ENCODE results near the gene FZR1. TPM values are rescaled to one million over a fixed set of nuclear protein-coding genes. Genes with fewer than 3 reads are reported as not detected.

FZR1 gene
- total and polyA plus RNA-seq, 9 of the 15 experiments (the other 6 are each of a cell fraction or from before 2014, with no cell fraction given): 0.18 to 48.0 (median 22.2) TPM

- no peak overlapping the region for H2AFZ ChIP-seq (ENCODE audit: low read depth, low read length)
- peak in 1 of 4 experiments; percentile 38 for DNase-seq (ENCODE audit: extremely low read depth in 1 of 4, low spot score in 3 of 4)
- no peak overlapping the region; the same call in 2 of the 3 replicates for H3K27ac ChIP-seq (ENCODE audit: extremely low read depth, low read depth, low read length)
- peak; percentile 19 for FAIRE-seq
- peak overlapping the region in 1 of 2 experiments; percentile 74; a peak in 2 of 4 replicates for H3K9ac ChIP-seq (ENCODE audit: insufficient read depth in 1 of 2, low read depth in 2 of 2, low read length in 2 of 2)
- 0 out of 2 replicates have a peak, but pooled peaks cover 5% of the 10 kb centered on the region for H4K20me1 ChIP-seq (replicated peaks; ENCODE audit: control insufficient read depth, insufficient read depth, low read length)
- in situ Hi-C loops (cut with MboI): no loop called here
- POLR2A ChIA-PET: interaction anchor here (0.6 to 3.1 kb wide), 7 partner anchors 11 to 236 kb away, joined by 3 to 15 read pairs (median 6); partner anchors contain the start of gene MFSD12
- BruUV-seq (replicated peaks): no TSS peak
- 63% methylated on average over 23 of the region's 25 CpGs for WGBS (ENCODE audit: insufficient coverage, low coverage, missing lambda C conversion rate)
- no peaks in the 10 kb centered on the region for H3K9me3 ChIP-seq (replicated peaks; ENCODE audit: control insufficient read depth, insufficient read depth, low read depth, low read length)
- ATAC-seq: peak; percentile 55
- peaks cover 34% of the 10 kb centered on the region; the same call in 2 of the 3 replicates for H3K36me3 ChIP-seq (ENCODE audit: control insufficient read depth, insufficient read depth, low read length)
- CTCF ChIA-PET (ENCODE audit: low intra/inter-chr PET ratio): no interaction called here
- H3K79me2 ChIP-seq (ENCODE audit: control insufficient read depth, insufficient read depth, low read length): no peaks in the 10 kb centered on the region
- no peaks in the 10 kb centered on the region for H3K9me1 ChIP-seq (ENCODE audit: control insufficient read depth, insufficient read depth, low read length)
- no peak overlapping the region for H3K4me3 ChIP-seq
- H3K4me1 ChIP-seq (replicated peaks in 1 of 2; ENCODE audit: control insufficient read depth in 2 of 2, insufficient read depth in 2 of 2, low read length in 2 of 2): peaks cover 7 to 45% of the 10 kb centered on the region in 2 experiments; a peak in 3 of 5 replicates
- no peaks in the 10 kb centered on the region for H3K27me3 ChIP-seq (ENCODE audit: control insufficient read depth in 2 of 2, insufficient read depth in 2 of 2, low read length in 2 of 2)
- intact Hi-C loops (cut with micrococcal nuclease): no loop called here
- no peak overlapping the region for H3K4me2 ChIP-seq (ENCODE audit: insufficient read depth, low read length)
- no peak for TF ChIP-seq EZH2 (IDR thresholded peaks at IDR 0.05; ENCODE audit: borderline replicate concordance, low read depth, low read length)
- no peak for TF ChIP-seq ZNF143 (CRISPR knock-in tag; IDR thresholded peaks at IDR 0.05)
- TF ChIP-seq ELK1 (CRISPR knock-in tag; IDR thresholded peaks at IDR 0.05): no peak
- TF ChIP-seq ZBTB33 (CRISPR knock-in tag; IDR thresholded peaks at IDR 0.05): peak; percentile 97
- TF ChIP-seq EP300 (IDR thresholded peaks at IDR 0.05; ENCODE audit: low read length): no peak
- no peak for TF ChIP-seq SMC3 (conservative IDR thresholded peaks at IDR 0.05; ENCODE audit: insufficient read depth, low read depth, low read length)
- no peak for TF ChIP-seq RFX5 (IDR thresholded peaks at IDR 0.05; ENCODE audit: low read depth, low read length)
- no peak for TF ChIP-seq ZNF740 (CRISPR knock-in tag; IDR thresholded peaks at IDR 0.05)
- TF ChIP-seq ZNF740 (tag; IDR thresholded peaks at IDR 0.05): no peak
- peak; percentile 38 for TF ChIP-seq POLR2A (conservative IDR thresholded peaks at IDR 0.05)
- no peak for TF ChIP-seq ZBTB43 (CRISPR knock-in tag; IDR thresholded peaks at IDR 0.05)
- TF ChIP-seq CTCF (IDR thresholded peaks at IDR 0.05 in 2 of 3, conservative IDR thresholded peaks at IDR 0.05 in 1 of 3; ENCODE audit: insufficient read depth in 2 of 3, low read depth in 1 of 3, low read length in 3 of 3): 0 out of 6 replicates have a peak, but pooled peaks of 2 of the 3 experiments have one; percentile 21 to 23
- peak; percentile 7 for TF ChIP-seq FIP1L1 (IDR thresholded peaks at IDR 0.05; ENCODE audit: low read depth, low read length, poor library complexity, severe bottlenecking)
Observed at GRCh38 chr19:3538258-3538929, 32.3 kb downstream of the FZR1 start.
